Effector memory CD4-positive, alpha-beta T cell (primary cell): ENCODE results near the gene DELE1.

Experiments
- DNase-seq, 3 donors: peaks; one replicate each; pipeline ENCODE4 v3.0.0-alpha.2; 2020
- H3K27ac ChIP-seq: 2 replicates; pipeline ENCODE4 v1.7.0; 2013; ENCODE audit warnings: mild to moderate bottlenecking, low read length, moderate library complexity; ENCODE audit not compliant: insufficient read depth, poor library complexity, severe bottlenecking
- H3K27me3 ChIP-seq: replicated peaks from 2 replicates; pipeline ENCODE4 v1.7.0; 2013; ENCODE audit warnings: mild to moderate bottlenecking, low read length; ENCODE audit not compliant: insufficient read depth, control insufficient read depth, poor library complexity, severe bottlenecking
- H3K36me3 ChIP-seq: 2 replicates; pipeline ENCODE4 v1.7.0; 2013; ENCODE audit warnings: mild to moderate bottlenecking, low read length, moderate library complexity; ENCODE audit not compliant: control insufficient read depth, insufficient read depth
- H3K4me1 ChIP-seq: 2 replicates; pipeline ENCODE4 v1.7.0; 2013; ENCODE audit warnings: low read length, mild to moderate bottlenecking; ENCODE audit not compliant: control insufficient read depth, insufficient read depth, poor library complexity, severe bottlenecking
- H3K4me3 ChIP-seq: 2 replicates; pipeline ENCODE4 v1.7.0; 2013; ENCODE audit warnings: low read length, low read depth, mild to moderate bottlenecking; ENCODE audit not compliant: insufficient read depth, poor library complexity, severe bottlenecking
- H3K9me3 ChIP-seq: 2 replicates; pipeline ENCODE4 v1.7.0; 2013; ENCODE audit warnings: mild to moderate bottlenecking, low read length, moderate library complexity; ENCODE audit not compliant: control insufficient read depth

Gene DELE1

DNA sequence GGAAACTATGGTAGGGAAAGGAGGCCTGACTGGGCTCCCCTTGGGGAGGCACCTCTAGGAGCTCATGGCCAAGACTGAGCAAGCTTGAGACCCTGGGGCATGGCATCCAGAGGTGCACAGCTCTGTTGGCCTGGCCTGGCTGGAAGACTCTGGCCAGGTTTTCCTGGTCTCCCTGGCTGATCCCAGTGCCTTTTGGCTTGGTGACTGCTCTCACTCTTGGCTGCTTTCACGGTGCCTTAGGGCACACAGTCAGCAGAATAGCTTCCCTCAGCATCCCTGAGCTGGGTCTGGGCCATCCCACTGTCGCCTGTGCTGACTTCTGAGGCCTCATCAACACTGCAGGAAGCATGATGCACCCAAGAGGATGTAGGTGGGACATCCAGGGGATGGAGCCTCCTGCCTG lies 13.4 kb upstream of the DELE1 start:
- H3K4me1 ChIP-seq = peaks cover 8% of the 10 kb centered on the region
- no peaks in the 10 kb centered on the region for H3K36me3 ChIP-seq
- no peak overlapping the region for H3K27ac ChIP-seq
- H3K9me3 ChIP-seq = no peaks in the 10 kb centered on the region
- H3K27me3 ChIP-seq = peaks cover 14% of the 10 kb centered on the region
- no peak for DNase-seq
- no peak overlapping the region for H3K4me3 ChIP-seq

GRCh38 chr5:141913560-141914198 lies 10.0 kb upstream of the DELE1 start:
- Histone ChIP-seq H3K4me3 (peak overlapping the region; percentile 20), H3K27ac (no peak overlapping the region), H3K36me3 (no peaks in the 10 kb centered on the region), H3K27me3 (peaks cover 14% of the 10 kb centered on the region), H3K4me1 (peaks cover 8% of the 10 kb centered on the region), H3K9me3 (no peaks in the 10 kb centered on the region)
- no peak for DNase-seq

GRCh38 chr5:141914199-141914743 lies 9.4 kb upstream of the DELE1 start:
- no peak for DNase-seq
- no peaks in the 10 kb centered on the region for H3K36me3 ChIP-seq
- H3K4me1 ChIP-seq = peaks cover 8% of the 10 kb centered on the region
- no peaks in the 10 kb centered on the region for H3K9me3 ChIP-seq
- no peak overlapping the region for H3K27ac ChIP-seq
- peaks cover 14% of the 10 kb centered on the region for H3K27me3 ChIP-seq
- peak overlapping the region; percentile 20 for H3K4me3 ChIP-seq

DNA sequence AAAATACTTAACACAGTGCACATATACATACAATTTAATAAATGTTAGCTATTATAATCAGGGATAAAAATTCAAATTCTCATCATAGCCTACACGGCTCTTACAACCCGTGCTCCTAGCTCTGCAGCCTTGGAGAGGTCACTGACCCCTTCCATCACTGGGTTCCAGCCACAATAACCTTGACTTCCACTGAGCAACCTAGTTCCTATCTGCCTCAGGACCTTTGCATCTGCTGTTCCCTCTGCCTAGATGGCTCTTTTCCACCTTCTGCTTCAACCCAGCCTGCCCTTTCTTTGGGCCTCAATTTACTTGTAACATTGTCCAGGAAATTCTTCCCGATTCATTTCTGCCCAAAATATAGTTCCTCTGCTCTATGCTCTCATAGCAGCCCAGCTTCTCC lies 8.9 kb upstream of the DELE1 start:
- peaks cover 8% of the 10 kb centered on the region for H3K4me1 ChIP-seq
- H3K27me3 ChIP-seq = peaks cover 14% of the 10 kb centered on the region
- H3K4me3 ChIP-seq = no peak overlapping the region
- H3K27ac ChIP-seq = no peak overlapping the region
- DNase-seq = no peak
- no peaks in the 10 kb centered on the region for H3K9me3 ChIP-seq
- H3K36me3 ChIP-seq = no peaks in the 10 kb centered on the region

DNA sequence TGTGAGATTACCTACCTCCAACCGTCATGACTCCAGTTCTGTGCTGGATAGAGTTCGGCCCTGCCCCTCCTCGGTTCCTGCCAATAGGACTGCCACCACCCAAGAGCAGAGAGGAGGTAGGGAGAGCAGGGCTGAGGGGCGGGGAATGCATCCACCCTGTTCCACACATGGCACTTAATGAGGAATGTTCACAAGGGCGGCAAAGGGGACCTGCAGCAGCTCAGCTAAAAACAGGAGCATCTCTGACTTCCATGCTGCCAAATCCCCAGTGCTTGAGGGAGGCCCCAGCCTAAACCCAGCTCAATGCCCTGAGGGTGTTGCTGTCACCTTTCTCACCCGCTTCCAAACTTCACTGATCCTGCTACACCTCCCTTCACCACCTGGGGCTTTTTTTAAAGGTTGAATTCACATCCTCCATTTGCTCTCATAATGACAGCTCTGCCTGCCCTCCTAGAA lies 7.8 kb upstream of the DELE1 start:
- Histone ChIP-seq H3K27ac (no peak overlapping the region), H3K27me3 (peaks cover 14% of the 10 kb centered on the region), H3K36me3 (no peaks in the 10 kb centered on the region), H3K4me1 (peaks cover 8% of the 10 kb centered on the region), H3K4me3 (no peak overlapping the region), H3K9me3 (no peaks in the 10 kb centered on the region)
- DNase-seq = no peak

DNA sequence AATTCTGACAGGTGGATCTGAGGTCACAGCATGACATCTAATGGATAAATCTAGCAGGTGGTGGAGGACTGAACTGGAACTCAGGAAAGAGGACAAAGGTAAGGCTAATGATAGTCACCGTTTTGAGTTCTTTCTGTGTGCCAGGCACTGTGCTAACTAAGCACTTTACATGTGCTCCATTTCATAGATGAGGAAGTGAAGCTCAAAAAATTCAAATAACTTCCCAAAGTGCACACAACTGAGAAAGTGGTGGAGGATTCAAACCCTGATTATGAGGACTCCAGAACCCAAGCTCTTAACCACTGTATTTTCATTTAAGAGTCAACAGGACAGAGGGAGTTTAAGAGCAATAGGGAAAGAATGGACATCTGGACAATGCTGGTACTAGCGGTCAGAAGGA lies 7.1 kb upstream of the DELE1 start:
- H3K4me1 ChIP-seq = peaks cover 8% of the 10 kb centered on the region
- no peak for DNase-seq
- H3K27ac ChIP-seq = no peak overlapping the region
- H3K4me3 ChIP-seq = no peak overlapping the region
- H3K9me3 ChIP-seq = no peaks in the 10 kb centered on the region
- H3K27me3 ChIP-seq = peaks cover 14% of the 10 kb centered on the region
- no peaks in the 10 kb centered on the region for H3K36me3 ChIP-seq

GRCh38 chr5:141917760-141918159 lies 5.9 kb upstream of the DELE1 start:
- DNase-seq = no peak
- H3K27ac ChIP-seq = no peak overlapping the region
- no peak overlapping the region for H3K4me3 ChIP-seq
- peaks cover 8% of the 10 kb centered on the region for H3K4me1 ChIP-seq
- H3K27me3 ChIP-seq = peaks cover 13% of the 10 kb centered on the region
- no peaks in the 10 kb centered on the region for H3K9me3 ChIP-seq
- H3K36me3 ChIP-seq = no peaks in the 10 kb centered on the region

DNA sequence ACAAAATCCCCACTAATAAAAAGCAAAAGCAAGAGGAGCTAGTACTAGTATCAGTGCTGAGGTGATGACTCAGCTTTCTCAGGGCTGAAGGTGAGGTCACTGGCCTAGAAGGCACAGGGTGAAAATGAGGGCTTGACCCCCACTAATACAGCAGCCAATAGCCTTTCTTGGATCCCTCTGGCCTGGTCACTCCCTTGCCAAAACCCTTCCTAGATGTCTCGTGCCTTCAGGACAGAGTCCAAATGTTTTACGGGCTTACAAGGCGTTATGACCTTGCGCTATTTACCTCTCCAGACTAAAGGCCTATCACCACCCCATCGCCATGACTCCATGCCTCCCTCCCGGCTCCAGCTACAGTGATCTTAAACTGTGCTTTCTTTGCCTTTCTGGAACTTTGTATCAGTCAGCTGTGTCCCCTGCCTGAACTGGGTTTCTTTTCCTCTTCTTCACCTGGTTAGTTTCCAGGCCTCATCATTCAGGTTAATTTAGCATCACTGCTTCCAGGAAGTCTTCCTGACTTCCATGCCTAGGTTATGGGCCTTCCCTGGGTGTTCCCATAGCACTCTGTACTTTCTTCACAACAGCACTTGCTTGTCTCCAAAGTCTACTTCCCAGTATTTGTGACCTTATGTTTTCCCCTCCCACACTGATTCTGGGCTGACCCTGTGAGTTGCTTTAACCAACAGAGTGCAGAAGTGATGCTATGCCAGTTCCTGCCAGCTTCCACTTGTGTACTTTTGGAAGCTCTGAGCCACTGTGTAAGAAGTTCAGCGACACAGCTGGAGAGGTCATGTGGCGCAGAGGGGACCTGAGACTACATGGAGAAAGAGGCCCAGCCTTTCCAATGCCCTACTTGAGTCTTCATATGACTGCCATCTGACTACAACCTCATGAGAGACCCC lies 4.2 kb upstream of the DELE1 start:
- H3K36me3 ChIP-seq = no peaks in the 10 kb centered on the region

GRCh38 chr5:141920771-141921170 lies 2.9 kb upstream of the DELE1 start:
- Histone ChIP-seq H3K27me3 (no peaks in the 10 kb centered on the region), H3K27ac (no peak overlapping the region)

More for the DNA sequence above, 4.2 kb upstream of the DELE1 start:
- Histone ChIP-seq H3K9me3 (no peaks in the 10 kb centered on the region), H3K27ac (no peak overlapping the region), H3K4me3 (no peak overlapping the region), H3K27me3 (no peaks in the 10 kb centered on the region), H3K4me1 (peaks cover 10% of the 10 kb centered on the region)
- DNase-seq = no peak

More at GRCh38 chr5:141920771-141921170, 2.9 kb upstream of the DELE1 start:
- no peak for DNase-seq
- Histone ChIP-seq H3K9me3 (no peaks in the 10 kb centered on the region), H3K4me1 (peaks cover 11% of the 10 kb centered on the region), H3K4me3 (no peak overlapping the region), H3K36me3 (no peaks in the 10 kb centered on the region)
